GM12878 (cell line): ENCODE measurements around the gene TWF1. TPM values are rescaled to one million over a fixed set of nuclear protein-coding genes. Genes with fewer than 3 reads are reported as not detected.

ENCODE experiments used
- ATAC-seq: fragments of 200-7000 bp; cut with Tn5 transposase; 3 replicates; pipeline ENCODE4 v1.9.1; 2020; ENCODE audit warnings: mild to moderate bottlenecking, moderate library complexity
- BruUV-seq: library from RNA; stranded (reverse); fragments of 400-500 nt; replicated peaks from 2 replicates; lab custom pipeline; 2021; lab: Mats Ljungman, UMichigan
- CTCF ChIA-PET: fragments of 300-600 bp; sonication (Branson Sonifier 250); formaldehyde crosslinking; extraction: SDS; loops from one replicate; lab custom pipeline; 2021; ENCODE audit warnings: inconsistent platforms; lab: Yijun Ruan, JAX
- POLR2A ChIA-PET: fragments of 350-600 bp; formaldehyde crosslinking; extraction: SDS; loops from one replicate; lab custom pipeline; 2021; ENCODE audit warnings: inconsistent platforms; lab: Charles Lee
- RAD21 ChIA-PET: fragments of 300-600 bp; sonication (Branson Sonifier 250); formaldehyde crosslinking; loops from one replicate; lab custom pipeline; 2023; ENCODE audit warnings: antibody characterized with exemption; ENCODE audit not compliant: unreplicated experiment; lab: Charles Lee
- SMC1A ChIA-PET: fragments of 300-600 bp; sonication (Branson Sonifier 250); formaldehyde crosslinking; loops from one replicate; lab custom pipeline; 2023; ENCODE audit not compliant: unreplicated experiment, uncharacterized antibody; lab: Charles Lee
- DNase-seq: peaks from one replicate; pipeline ENCODE4 v3.0.0-alpha.2; 2011; ENCODE audit warnings: low read depth, low spot score
- FAIRE-seq: peaks from 3 replicates; lab custom pipeline; 2011; peaks lifted over from hg19 to GRCh38; lab: Jason Lieb, UNC
- H2AFZ ChIP-seq: 2 replicates; pipeline ENCODE4 v1.6.0; 2011; ENCODE audit warnings: low read depth, low read length, control low read depth; ENCODE audit not compliant: control insufficient read depth
- H3K27ac ChIP-seq: 2 replicates; pipeline ENCODE4 v1.5.1; 2011; ENCODE audit warnings: control low read depth; ENCODE audit not compliant: control insufficient read depth, insufficient read depth
- H3K27me3 ChIP-seq, 2 experiments: replicated peaks in 1 of 2; 2 replicates each; pipeline versions ENCODE4 v1.6.0 to v1.6.1; 2011; ENCODE audit warnings: low read length in 1 of 2; ENCODE audit not compliant: control insufficient read depth in 2 of 2, insufficient read depth in 2 of 2
- H3K36me3 ChIP-seq, 2 experiments: 2 replicates each; pipeline ENCODE4 v1.5.1; 2011; ENCODE audit warnings: low read length in 1 of 2; ENCODE audit not compliant: control insufficient read depth in 2 of 2, insufficient read depth in 2 of 2
- H3K4me1 ChIP-seq: 2 replicates; pipeline ENCODE4 v1.6.1; 2011; ENCODE audit warnings: mild to moderate bottlenecking, low read length, moderate library complexity, mixed read lengths; ENCODE audit not compliant: control insufficient read depth, insufficient read depth
- H3K4me2 ChIP-seq: 2 replicates; pipeline ENCODE4 v1.6.0; 2011; ENCODE audit warnings: control low read depth; ENCODE audit not compliant: control insufficient read depth, insufficient read depth
- H3K4me3 ChIP-seq: fragments of 200-600 bp; sonication (generic); 2 replicates; pipeline ENCODE4 v1.5.1; 2016
- H3K79me2 ChIP-seq: 2 replicates; pipeline ENCODE4 v1.6.0; 2011; ENCODE audit warnings: low read length; ENCODE audit not compliant: control insufficient read depth, insufficient read depth
- H3K9ac ChIP-seq: 2 replicates; pipeline ENCODE4 v1.8.0; 2011; ENCODE audit warnings: low read length, control low read depth, mixed read lengths; ENCODE audit not compliant: control insufficient read depth, insufficient read depth
- H3K9me3 ChIP-seq: replicated peaks from 3 replicates; pipeline ENCODE4 v1.5.1; 2011; ENCODE audit warnings: mild to moderate bottlenecking, low read length; ENCODE audit not compliant: control insufficient read depth, insufficient read depth
- H4K20me1 ChIP-seq: 2 replicates; pipeline ENCODE4 v1.6.0; 2011; ENCODE audit not compliant: control insufficient read depth, insufficient read depth
- CEBPB ChIP-seq, 2 experiments: fragments of 150-350 bp in 1 of 2; IDR thresholded peaks; 2 replicates each; pipeline ENCODE4 v1.6.1; 2012 to 2014; ENCODE audit warnings: low read depth in 2 of 2, low read length in 2 of 2, borderline replicate concordance in 1 of 2, inconsistent platforms in 1 of 2
- GATAD2B ChIP-seq: fragments of 450-650 bp; conservative IDR thresholded peaks from 2 replicates; pipeline ENCODE4 v1.6.1; 2017; ENCODE audit warnings: low read depth, mild to moderate bottlenecking, moderate library complexity
- NR2F1 ChIP-seq: fragments of 450-650 bp; conservative IDR thresholded peaks from 2 replicates; pipeline ENCODE4 v1.6.1; 2017; ENCODE audit warnings: mild to moderate bottlenecking
- PAX8 ChIP-seq: fragments of 450-650 bp; IDR thresholded peaks from 2 replicates; pipeline ENCODE4 v1.6.1; 2017; ENCODE audit warnings: mild to moderate bottlenecking, moderate library complexity
- ZZZ3 ChIP-seq: IDR thresholded peaks from 2 replicates; pipeline ENCODE4 v1.6.1; 2011; ENCODE audit warnings: low read depth; ENCODE audit not compliant: control insufficient read depth, insufficient read length
- WGBS: methylation state at CpG from one replicate; pipeline ENCODE4 v1.1.6; 2016; ENCODE audit warnings: low lambda C conversion rate; ENCODE audit not compliant: insufficient replicate concordance, insufficient coverage; ENCODE audit errors: missing lambda C conversion rate; 5-methylcytosine and 5-hydroxymethylcytosine counted together
- in situ Hi-C: fragments of 300-500 bp; cut with MboI; formaldehyde crosslinking; loops from 9 replicates; pipeline ENCODE4 v1.14.3; 2018; ENCODE audit warnings: mixed read lengths
- intact Hi-C: fragments of 100-400 bp; cut with micrococcal nuclease; formaldehyde crosslinking; loops from one replicate; pipeline ENCODE4 v1.14.2; 2022; ENCODE audit not compliant: unreplicated experiment
- polyA plus RNA-seq, 11 experiments: library from polyadenylated mRNA; depleted of rRNA in 4 of 11; unstranded in 6 of 11; stranded (reverse) in 5 of 11; fragments of >200 nt; fragmentation: Nextera tagmentation in 4 of 11; fragmentation: Illumina TruSeq in 1 of 11; extraction: Ambion mirVana in 4 of 11; extraction: Trizol in 1 of 11; gene quantifications; 1 replicate in 1 of 11; 2 replicates in 10 of 11; pipeline versions ENCODE4 v1.2.1 to v1.2.3, GENCODE V29; 2011 to 2016; ENCODE audit warnings: inconsistent platforms in 2 of 11, missing spikeins in 2 of 11, low read depth in 1 of 11
- total RNA-seq, 4 experiments: library from RNA; depleted of rRNA in 3 of 4; stranded (reverse); fragments of >200 nt in 3 of 4; fragmentation: Illumina TruSeq in 1 of 4; extraction: Trizol in 1 of 4; gene quantifications; 2 replicates each; pipeline versions ENCODE4 v1.2.1 to v1.2.3, GENCODE V29; 2013 to 2021
- TF ChIP-seq, protein P1 (sequence below): fragments of 450-650 bp; IDR thresholded peaks from 2 replicates; pipeline ENCODE4 v1.6.1; 2017; ENCODE audit warnings: mild to moderate bottlenecking, moderate library complexity

The TWF1 gene
- total and polyA plus RNA-seq, 10 of the 15 experiments (the other 5 are each of a cell fraction or from before 2014, with no cell fraction given): 8.7 to 23.5 (median 18.4) TPM

DNA sequence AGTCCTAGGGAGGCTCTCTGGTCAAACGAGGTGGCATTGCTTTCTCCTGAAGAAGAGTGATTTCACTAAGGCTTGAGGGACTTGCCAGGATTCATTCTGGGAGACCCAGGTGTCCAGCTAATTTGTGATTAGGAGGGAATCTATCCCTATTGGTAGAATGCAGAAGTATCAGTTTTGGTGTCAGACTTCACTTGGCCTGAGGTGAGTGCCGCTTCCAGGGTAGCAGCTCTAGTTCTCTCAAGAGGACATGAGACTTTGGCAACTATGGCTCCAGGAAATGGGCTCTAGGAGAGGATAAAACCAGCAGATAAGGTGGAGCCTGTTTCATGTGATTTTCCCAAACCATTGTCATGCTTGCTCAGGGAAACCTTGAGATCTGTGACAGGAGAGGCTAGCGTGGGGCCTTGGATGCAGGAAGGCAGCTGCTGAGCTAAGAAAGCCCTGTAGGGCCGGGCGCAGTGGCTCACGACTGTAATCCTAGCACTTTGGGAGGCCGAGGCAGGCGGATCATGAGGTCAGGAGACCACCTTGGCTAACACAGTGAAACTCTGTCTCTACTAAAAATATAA lies 18.2 kb upstream of the TWF1 start:
- Histone ChIP-seq H3K9me3 (no peaks in the 10 kb centered on the region), H3K4me2 (no peak overlapping the region), H3K27ac (no peak overlapping the region), H3K9ac (no peak overlapping the region), H2AFZ (no peak overlapping the region), H3K79me2 (no peaks in the 10 kb centered on the region), H3K4me1 (no peaks in the 10 kb centered on the region), H3K4me3 (no peak overlapping the region)
- WGBS: 79% methylated on average over 8 of the region's 8 CpGs
- ATAC-seq (no peak), FAIRE-seq (no peak), DNase-seq (no peak)
- in situ Hi-C loops: no loop called here
- CTCF ChIA-PET: interaction anchor here (0.6 to 1.2 kb wide), 4 partner anchors 9 to 69 kb away, joined by 3 to 7 read pairs (median 4); no protein-coding TSS in a partner anchor
- no TSS peak for BruUV-seq
- TF ChIP-seq PAX8: no peak
- TF ChIP-seq CEBPB (IDR thresholded peaks at IDR 0.05; ENCODE audit: borderline replicate concordance in 1 of 2, low read depth in 2 of 2, low read length in 2 of 2): no peak
- TF ChIP-seq, protein P1, sequence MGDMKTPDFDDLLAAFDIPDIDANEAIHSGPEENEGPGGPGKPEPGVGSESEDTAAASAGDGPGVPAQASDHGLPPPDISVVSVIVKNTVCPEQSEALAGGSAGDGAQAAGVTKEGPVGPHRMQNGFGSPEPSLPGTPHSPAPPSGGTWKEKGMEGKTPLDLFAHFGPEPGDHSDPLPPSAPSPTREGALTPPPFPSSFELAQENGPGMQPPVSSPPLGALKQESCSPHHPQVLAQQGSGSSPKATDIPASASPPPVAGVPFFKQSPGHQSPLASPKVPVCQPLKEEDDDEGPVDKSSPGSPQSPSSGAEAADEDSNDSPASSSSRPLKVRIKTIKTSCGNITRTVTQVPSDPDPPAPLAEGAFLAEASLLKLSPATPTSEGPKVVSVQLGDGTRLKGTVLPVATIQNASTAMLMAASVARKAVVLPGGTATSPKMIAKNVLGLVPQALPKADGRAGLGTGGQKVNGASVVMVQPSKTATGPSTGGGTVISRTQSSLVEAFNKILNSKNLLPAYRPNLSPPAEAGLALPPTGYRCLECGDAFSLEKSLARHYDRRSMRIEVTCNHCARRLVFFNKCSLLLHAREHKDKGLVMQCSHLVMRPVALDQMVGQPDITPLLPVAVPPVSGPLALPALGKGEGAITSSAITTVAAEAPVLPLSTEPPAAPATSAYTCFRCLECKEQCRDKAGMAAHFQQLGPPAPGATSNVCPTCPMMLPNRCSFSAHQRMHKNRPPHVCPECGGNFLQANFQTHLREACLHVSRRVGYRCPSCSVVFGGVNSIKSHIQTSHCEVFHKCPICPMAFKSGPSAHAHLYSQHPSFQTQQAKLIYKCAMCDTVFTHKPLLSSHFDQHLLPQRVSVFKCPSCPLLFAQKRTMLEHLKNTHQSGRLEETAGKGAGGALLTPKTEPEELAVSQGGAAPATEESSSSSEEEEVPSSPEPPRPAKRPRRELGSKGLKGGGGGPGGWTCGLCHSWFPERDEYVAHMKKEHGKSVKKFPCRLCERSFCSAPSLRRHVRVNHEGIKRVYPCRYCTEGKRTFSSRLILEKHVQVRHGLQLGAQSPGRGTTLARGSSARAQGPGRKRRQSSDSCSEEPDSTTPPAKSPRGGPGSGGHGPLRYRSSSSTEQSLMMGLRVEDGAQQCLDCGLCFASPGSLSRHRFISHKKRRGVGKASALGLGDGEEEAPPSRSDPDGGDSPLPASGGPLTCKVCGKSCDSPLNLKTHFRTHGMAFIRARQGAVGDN: no peak
- TF ChIP-seq NR2F1: no peak
- no peak for TF ChIP-seq GATAD2B
- TF ChIP-seq ZZZ3: no peak
- TF ChIP-seq, all 136 proteins: peak for 0
- no peaks in the 10 kb centered on the region for H3K36me3 ChIP-seq
- intact Hi-C loops: no loop called here
- ChIA-PET RAD21 (no interaction called here), POLR2A (no interaction called here), SMC1A (interaction anchor here (0.7 to 1.5 kb wide), 4 partner anchors 10 to 37 kb away, joined by 3 to 4 read pairs (median 4); partner anchors contain the start of gene TWF1)
- no peaks in the 10 kb centered on the region for H4K20me1 ChIP-seq
- H3K27me3 ChIP-seq: no peaks in the 10 kb centered on the region
